HG02852 (cell line): Measurements from ENCODE around the gene NSG1.
"Not testable (repeated sequence)": the region's sequence is repeated elsewhere in the genome, so short reads cannot be mapped to it uniquely, and the experiment has no call there.

Experiments
- ATAC-seq: cut with Tn5 transposase; IDR thresholded peaks from one replicate; pipeline ENCODE4 v1.9.1; 2021; ENCODE audit warnings: mild to moderate bottlenecking, moderate library complexity; ENCODE audit not compliant: unreplicated experiment

The NSG1 gene

GRCh38 chr4:4415806-4416805 is 29.2 kb downstream of the NSG1 start:
- ATAC-seq: no peak

GRCh38 chr4:4416981-4417380 is 30.1 kb downstream of the NSG1 start:
- ATAC-seq: no peak

- no peak for ATAC-seq
Observed at GRCh38 chr4:4417886-4418285, 31.0 kb downstream of the NSG1 start.

GRCh38 chr4:4418676-4419390 is 31.9 kb downstream of the NSG1 start:
- ATAC-seq: no peak

GRCh38 chr4:4419896-4420295 is 33.0 kb downstream of the NSG1 start:
- no peak for ATAC-seq

GRCh38 chr4:4420421-4420820 is 33.5 kb downstream of the NSG1 start:
- no peak for ATAC-seq

GRCh38 chr4:4421356-4421755 is 34.5 kb downstream of the NSG1 start:
- no peak for ATAC-seq

- not testable (repeated sequence) for ATAC-seq
Observed at GRCh38 chr4:4422117-4422516, 35.2 kb downstream of the NSG1 start.

GRCh38 chr4:4422856-4423499 is 36.1 kb downstream of the NSG1 start:
- no peak for ATAC-seq

- no peak for ATAC-seq
Observed at GRCh38 chr4:4423706-4424498, 37.0 kb downstream of the NSG1 start.

- no peak for ATAC-seq
Observed at GRCh38 chr4:4424499-4425115, 37.7 kb downstream of the NSG1 start.

GRCh38 chr4:4425119-4425690 is 38.3 kb downstream of the NSG1 start:
- ATAC-seq: no peak

GRCh38 chr4:4425696-4426095 is 38.8 kb downstream of the NSG1 start:
- no peak for ATAC-seq

GRCh38 chr4:4426511-4427120 is 39.7 kb downstream of the NSG1 start:
- no peak for ATAC-seq

GRCh38 chr4:4427121-4427870 is 40.4 kb downstream of the NSG1 start:
- ATAC-seq: no peak

- ATAC-seq: no peak
Observed at GRCh38 chr4:4427886-4428285, 41.0 kb downstream of the NSG1 start.

GRCh38 chr4:4428966-4429875 is 42.3 kb downstream of the NSG1 start:
- no peak for ATAC-seq
